SU-DHL-6 (cell line): ENCODE results near the gene ITGB8.

Experiments
- CTCF ChIP-seq: fragments of 200-600 bp; sonication (generic); IDR thresholded peaks from one replicate; pipeline ENCODE4 v1.5.1; 2017; ENCODE audit warnings: antibody characterized with exemption, mild to moderate bottlenecking, low read length, moderate library complexity; ENCODE audit not compliant: insufficient read depth, poor library complexity, severe bottlenecking
- EZH2phosphoT487 ChIP-seq: fragments of 200-600 bp; sonication (generic), shearing (Covaris generic); conservative IDR thresholded peaks from 2 replicates; pipeline ENCODE4 v1.6.1; 2018; ENCODE audit warnings: mild to moderate bottlenecking, antibody characterized with exemption, low read length, moderate library complexity, mixed read lengths

- TF ChIP-seq CTCF (no peak), EZH2phosphoT487 (no peak)
These were observed 37.4 kb upstream of the ITGB8 start for GRCh38 chr7:20293336-20293735.
